RWPE2 (cell line): ENCODE measurements around the gene AZGP1.
"Not testable (repeated sequence)": the region's sequence is repeated elsewhere in the genome, so short reads cannot be mapped to it uniquely, and the experiment has no call there.

ENCODE experiments used
- ATAC-seq: fragments of 200-7000 bp; cut with Tn5 transposase; 3 replicates; pipeline ENCODE4 v1.9.1; 2021; ENCODE audit warnings: low read depth
- DNase-seq: peaks from one replicate; pipeline ENCODE4 v3.0.0-alpha.2; 2020; ENCODE audit warnings: low spot score
- H3K27ac ChIP-seq: fragments of 450-650 bp; 2 replicates; pipeline ENCODE4 v1.5.1; 2017; ENCODE audit warnings: mild to moderate bottlenecking; ENCODE audit not compliant: poor library complexity, severe bottlenecking
- H3K27me3 ChIP-seq: fragments of 250-450 bp; sonication (Bioruptor Pico); 2 replicates; pipeline ENCODE4 v1.5.1; 2021; ENCODE audit warnings: mild to moderate bottlenecking, moderate library complexity; ENCODE audit not compliant: insufficient read depth, poor library complexity, severe bottlenecking
- H3K36me3 ChIP-seq: fragments of 250-450 bp; sonication (Bioruptor Pico); 2 replicates; pipeline ENCODE4 v1.5.1; 2020; ENCODE audit warnings: low read depth, mild to moderate bottlenecking, moderate library complexity
- H3K4me1 ChIP-seq: fragments of 250-450 bp; sonication (Bioruptor Pico); 2 replicates; pipeline ENCODE4 v1.5.1; 2021; ENCODE audit warnings: mild to moderate bottlenecking, moderate library complexity; ENCODE audit not compliant: insufficient read depth, poor library complexity, severe bottlenecking
- H3K4me3 ChIP-seq: fragments of 250-450 bp; sonication (Bioruptor Pico); 2 replicates; pipeline ENCODE4 v1.5.1; 2021; ENCODE audit warnings: mild to moderate bottlenecking, moderate library complexity; ENCODE audit not compliant: severe bottlenecking
- H3K9me3 ChIP-seq: fragments of 250-450 bp; sonication (Bioruptor Pico); 2 replicates; pipeline ENCODE4 v1.5.1; 2021; ENCODE audit warnings: mild to moderate bottlenecking, moderate library complexity; ENCODE audit not compliant: severe bottlenecking
- TF ChIP-seq, protein P1 (sequence below): fragments of 450-650 bp; IDR thresholded peaks from one replicate; pipeline ENCODE4 v1.5.1; 2017; ENCODE audit warnings: mild to moderate bottlenecking, moderate library complexity; ENCODE audit not compliant: poor library complexity, severe bottlenecking

AZGP1 gene

DNA sequence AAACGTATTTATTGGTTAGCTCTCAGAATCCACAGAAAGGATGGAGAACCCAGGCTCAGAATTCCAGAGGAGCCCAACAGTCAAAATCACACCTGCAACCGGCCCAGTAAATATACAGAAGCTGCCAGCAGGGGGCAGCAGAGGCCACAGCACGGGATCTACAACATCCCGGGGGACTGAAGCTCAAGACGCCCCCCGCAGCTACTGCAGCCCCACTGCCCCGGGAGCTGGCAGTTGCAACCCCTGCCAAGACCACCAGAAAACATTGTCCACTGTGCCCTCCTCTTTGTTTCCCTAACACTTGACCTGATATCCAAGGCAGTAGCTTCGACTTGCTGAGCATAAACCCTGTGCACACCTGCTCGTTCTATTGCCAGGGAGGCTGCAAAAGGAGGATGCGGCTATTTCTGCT, 4.0 kb upstream of the AZGP1 start:
- not testable (repeated sequence) for H3K4me1 ChIP-seq, H3K36me3 ChIP-seq, H3K9me3 ChIP-seq, H3K4me3 ChIP-seq, H3K27ac ChIP-seq, H3K27me3 ChIP-seq, DNase-seq
- peak; percentile 73 for ATAC-seq
- TF ChIP-seq, protein P1, sequence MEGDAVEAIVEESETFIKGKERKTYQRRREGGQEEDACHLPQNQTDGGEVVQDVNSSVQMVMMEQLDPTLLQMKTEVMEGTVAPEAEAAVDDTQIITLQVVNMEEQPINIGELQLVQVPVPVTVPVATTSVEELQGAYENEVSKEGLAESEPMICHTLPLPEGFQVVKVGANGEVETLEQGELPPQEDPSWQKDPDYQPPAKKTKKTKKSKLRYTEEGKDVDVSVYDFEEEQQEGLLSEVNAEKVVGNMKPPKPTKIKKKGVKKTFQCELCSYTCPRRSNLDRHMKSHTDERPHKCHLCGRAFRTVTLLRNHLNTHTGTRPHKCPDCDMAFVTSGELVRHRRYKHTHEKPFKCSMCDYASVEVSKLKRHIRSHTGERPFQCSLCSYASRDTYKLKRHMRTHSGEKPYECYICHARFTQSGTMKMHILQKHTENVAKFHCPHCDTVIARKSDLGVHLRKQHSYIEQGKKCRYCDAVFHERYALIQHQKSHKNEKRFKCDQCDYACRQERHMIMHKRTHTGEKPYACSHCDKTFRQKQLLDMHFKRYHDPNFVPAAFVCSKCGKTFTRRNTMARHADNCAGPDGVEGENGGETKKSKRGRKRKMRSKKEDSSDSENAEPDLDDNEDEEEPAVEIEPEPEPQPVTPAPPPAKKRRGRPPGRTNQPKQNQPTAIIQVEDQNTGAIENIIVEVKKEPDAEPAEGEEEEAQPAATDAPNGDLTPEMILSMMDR: peak; percentile 83

DNA sequence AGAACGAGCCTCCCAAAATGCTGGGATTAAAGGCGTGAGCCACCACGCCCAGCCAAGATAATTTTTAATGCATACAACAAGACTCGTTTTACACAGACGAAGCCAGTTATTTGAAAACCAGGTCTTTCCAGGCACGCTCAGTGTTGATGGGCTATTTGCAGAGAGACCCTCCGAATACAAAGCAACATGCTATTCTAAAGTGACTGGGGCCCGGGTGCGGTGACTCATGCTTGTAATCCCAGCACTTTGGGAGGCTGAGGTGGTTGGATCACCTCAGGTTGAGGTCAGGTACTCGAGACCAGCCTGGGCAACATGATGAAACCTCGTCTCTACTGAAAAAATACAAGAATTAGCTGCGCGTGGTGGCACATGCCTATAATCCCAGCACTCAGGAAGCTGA, 795 bp upstream of the AZGP1 start:
- Histone ChIP-seq H3K4me1 (no peaks in the 10 kb centered on the region), H3K27me3 (no peaks in the 10 kb centered on the region), H3K27ac (no peak overlapping the region), H3K9me3 (no peaks in the 10 kb centered on the region), H3K36me3 (no peaks in the 10 kb centered on the region), H3K4me3 (no peak overlapping the region)
- DNase-seq (no peak), ATAC-seq (no peak)
- TF ChIP-seq, protein P1: no peak

- no peak overlapping the region for H3K27ac ChIP-seq
- TF ChIP-seq, protein P1: no peak
- no peak for ATAC-seq
These were observed 1.1 kb downstream of the AZGP1 start for GRCh38 chr7:99974681-99975080.

DNA sequence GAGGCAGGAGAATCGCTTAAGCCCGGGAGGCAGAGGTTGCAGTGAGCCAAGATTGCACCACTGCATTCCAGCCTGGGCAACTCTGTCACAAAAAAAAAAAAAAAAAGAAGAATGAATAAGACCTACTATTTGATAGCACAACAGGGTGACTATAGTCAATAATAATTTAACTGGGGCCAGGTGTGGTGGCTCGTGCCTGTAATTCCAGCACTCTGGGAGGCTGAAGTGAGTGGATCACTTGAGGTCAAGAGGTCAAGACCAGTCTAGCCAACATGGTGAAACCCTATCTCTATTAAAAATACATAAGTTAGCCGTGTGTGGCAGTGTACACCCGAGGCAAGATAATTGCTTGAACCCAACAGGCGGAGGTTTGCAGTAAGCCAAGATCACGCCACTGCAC, 2.0 kb downstream of the AZGP1 start:
- DNase-seq, H3K4me3 ChIP-seq, H3K4me1 ChIP-seq, H3K27me3 ChIP-seq, H3K36me3 ChIP-seq, ATAC-seq, H3K9me3 ChIP-seq, H3K27ac ChIP-seq: not testable (repeated sequence)

More at GRCh38 chr7:99974681-99975080, 1.1 kb downstream of the AZGP1 start:
- H3K4me1 ChIP-seq: no peaks in the 10 kb centered on the region
- no peaks in the 10 kb centered on the region for H3K9me3 ChIP-seq
- H3K36me3 ChIP-seq: no peaks in the 10 kb centered on the region
- DNase-seq: no peak
- H3K27me3 ChIP-seq: no peaks in the 10 kb centered on the region
- no peak overlapping the region for H3K4me3 ChIP-seq

DNA sequence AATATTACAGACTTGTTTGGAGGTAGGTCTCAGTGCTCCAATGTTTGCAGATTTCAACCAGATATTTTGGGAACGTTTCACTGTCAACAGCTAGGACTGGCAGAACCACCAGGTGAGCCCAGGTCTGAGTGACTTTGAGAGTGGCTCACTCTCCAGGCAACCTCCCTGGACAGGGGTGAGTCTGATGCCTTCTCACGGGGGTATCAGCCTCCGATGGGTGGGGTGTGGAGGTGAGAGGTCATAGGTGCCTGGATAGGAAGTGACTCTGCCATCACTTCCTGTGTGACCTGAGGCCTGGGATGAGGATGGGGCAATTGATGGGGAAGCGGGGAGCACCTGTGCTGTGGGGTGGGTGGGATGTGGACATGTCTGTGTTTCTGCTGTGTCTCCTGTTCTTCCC, 4.6 kb downstream of the AZGP1 start:
- DNase-seq (no peak), ATAC-seq (no peak)
- no peaks in the 10 kb centered on the region for H3K4me1 ChIP-seq
- H3K36me3 ChIP-seq: no peaks in the 10 kb centered on the region
- no peak overlapping the region for H3K27ac ChIP-seq
- no peaks in the 10 kb centered on the region for H3K27me3 ChIP-seq
- no peak overlapping the region for H3K4me3 ChIP-seq
- no peaks in the 10 kb centered on the region for H3K9me3 ChIP-seq
- TF ChIP-seq, protein P1: no peak

GRCh38 chr7:99969813-99970212, 6.0 kb downstream of the AZGP1 start:
- ATAC-seq, H3K4me3 ChIP-seq, H3K27me3 ChIP-seq, H3K36me3 ChIP-seq, H3K27ac ChIP-seq, H3K9me3 ChIP-seq, H3K4me1 ChIP-seq, DNase-seq: not testable (repeated sequence)
